Esophagus squamous epithelium (tissue), 4 donors: ENCODE measurements around the gene ACTL10.

Experiments used
- POLR2A ChIP-seq, 4 donors: fragments of 450-650 bp; IDR thresholded peaks; one replicate each; pipeline ENCODE4 v1.6.1; 2017; ENCODE audit warnings: antibody characterized with exemption in 4 of 4, mild to moderate bottlenecking in 4 of 4, moderate library complexity in 3 of 4
- TF ChIP-seq, protein P1 (sequence below), 6 experiments: fragments of 450-650 bp in 4 of 6; fragments of 200-600 bp in 2 of 6; sonication (generic) in 2 of 6; IDR thresholded peaks; one replicate each; pipeline ENCODE4 v1.5.1; 2016 to 2019; ENCODE audit warnings: antibody characterized with exemption in 6 of 6, mild to moderate bottlenecking in 4 of 6, moderate library complexity in 4 of 6

DNA sequence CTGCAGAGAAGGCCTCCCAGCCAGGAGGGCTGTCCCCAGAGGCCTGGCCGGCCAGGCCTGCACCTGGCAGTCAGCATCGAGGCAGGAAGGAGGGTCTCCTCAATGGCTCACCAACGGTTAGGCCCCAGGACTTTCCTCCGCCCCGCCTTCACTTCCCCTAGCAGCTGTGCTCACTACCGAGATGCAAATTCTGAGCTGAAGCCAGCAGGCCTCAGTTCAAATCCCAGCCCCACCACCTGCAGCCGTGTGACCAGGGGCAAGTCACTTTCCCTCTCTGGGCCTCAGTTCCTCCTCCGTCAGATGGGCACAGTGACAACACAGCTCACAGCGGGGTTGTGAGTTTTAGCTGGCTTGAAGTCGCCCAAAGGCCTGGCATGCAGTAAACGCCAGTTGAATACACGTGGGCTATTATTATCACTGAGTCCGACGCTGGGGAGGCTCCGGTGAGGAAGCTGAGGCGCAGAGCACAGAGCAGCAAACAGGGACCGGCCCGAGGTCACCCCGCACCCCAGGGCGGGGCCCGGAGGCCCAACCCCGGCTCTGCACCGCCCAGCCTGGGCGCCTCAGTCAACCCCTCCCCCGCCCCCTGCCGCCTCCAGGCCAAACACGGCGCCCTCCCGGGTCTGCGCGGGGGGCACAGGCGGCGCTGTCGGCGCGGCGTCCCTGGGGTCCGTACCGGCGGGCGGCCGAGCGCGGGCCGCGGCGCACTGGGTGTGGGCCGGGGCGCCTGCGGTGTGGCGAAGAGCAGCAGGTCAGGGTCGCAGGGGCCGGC, 18.8 kb downstream of the ACTL10 start:
- TF ChIP-seq, protein P1, sequence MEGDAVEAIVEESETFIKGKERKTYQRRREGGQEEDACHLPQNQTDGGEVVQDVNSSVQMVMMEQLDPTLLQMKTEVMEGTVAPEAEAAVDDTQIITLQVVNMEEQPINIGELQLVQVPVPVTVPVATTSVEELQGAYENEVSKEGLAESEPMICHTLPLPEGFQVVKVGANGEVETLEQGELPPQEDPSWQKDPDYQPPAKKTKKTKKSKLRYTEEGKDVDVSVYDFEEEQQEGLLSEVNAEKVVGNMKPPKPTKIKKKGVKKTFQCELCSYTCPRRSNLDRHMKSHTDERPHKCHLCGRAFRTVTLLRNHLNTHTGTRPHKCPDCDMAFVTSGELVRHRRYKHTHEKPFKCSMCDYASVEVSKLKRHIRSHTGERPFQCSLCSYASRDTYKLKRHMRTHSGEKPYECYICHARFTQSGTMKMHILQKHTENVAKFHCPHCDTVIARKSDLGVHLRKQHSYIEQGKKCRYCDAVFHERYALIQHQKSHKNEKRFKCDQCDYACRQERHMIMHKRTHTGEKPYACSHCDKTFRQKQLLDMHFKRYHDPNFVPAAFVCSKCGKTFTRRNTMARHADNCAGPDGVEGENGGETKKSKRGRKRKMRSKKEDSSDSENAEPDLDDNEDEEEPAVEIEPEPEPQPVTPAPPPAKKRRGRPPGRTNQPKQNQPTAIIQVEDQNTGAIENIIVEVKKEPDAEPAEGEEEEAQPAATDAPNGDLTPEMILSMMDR (IDR thresholded peaks at IDR 0.05): no peak
- peak in 1 of 4 donors; percentile 2 for TF ChIP-seq POLR2A (IDR thresholded peaks at IDR 0.05)
